ENCODE measurements around the gene OLIG2. TPM values are rescaled to one million over a fixed set of nuclear protein-coding genes. Genes with fewer than 3 reads are reported as not detected.
A peak's percentile ranks its signal among the peaks of the same experiment; 100 is the strongest.

OLIG2 gene
- total RNA-seq, 1 donor from 2014 or later, result not detected

DNA sequence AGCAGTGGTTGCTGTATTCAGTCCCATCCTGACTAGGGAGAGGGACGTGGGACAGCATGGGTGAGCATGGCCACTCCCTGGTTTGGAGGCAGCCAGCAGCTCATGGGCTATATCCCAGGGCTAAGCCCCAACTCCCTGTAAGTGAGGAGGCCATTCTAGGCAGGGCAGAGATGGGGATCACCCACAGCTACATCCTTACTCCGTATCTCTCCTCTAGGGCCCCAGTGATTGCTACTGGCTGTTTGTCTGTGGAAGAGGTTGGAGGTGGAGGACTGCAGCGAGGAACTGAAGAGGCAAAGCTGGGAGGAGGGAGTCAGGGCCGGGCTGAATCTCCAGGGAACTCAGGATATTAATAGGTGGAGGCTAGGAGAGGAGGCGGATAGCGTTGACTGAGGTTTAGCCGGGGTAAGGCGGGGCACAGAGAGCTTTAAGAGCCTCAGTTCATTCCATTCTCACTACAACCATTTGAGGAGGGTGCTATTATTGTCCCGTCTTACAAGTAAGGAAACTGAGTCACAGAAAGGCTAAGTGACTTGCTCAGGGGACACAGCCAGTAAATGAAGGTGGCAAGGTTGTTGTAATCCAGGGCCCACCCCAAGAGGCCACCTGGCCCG, 6.8 kb downstream of the OLIG2 start:
- no peak for DNase-seq (ENCODE audit: low spot score)

DNA sequence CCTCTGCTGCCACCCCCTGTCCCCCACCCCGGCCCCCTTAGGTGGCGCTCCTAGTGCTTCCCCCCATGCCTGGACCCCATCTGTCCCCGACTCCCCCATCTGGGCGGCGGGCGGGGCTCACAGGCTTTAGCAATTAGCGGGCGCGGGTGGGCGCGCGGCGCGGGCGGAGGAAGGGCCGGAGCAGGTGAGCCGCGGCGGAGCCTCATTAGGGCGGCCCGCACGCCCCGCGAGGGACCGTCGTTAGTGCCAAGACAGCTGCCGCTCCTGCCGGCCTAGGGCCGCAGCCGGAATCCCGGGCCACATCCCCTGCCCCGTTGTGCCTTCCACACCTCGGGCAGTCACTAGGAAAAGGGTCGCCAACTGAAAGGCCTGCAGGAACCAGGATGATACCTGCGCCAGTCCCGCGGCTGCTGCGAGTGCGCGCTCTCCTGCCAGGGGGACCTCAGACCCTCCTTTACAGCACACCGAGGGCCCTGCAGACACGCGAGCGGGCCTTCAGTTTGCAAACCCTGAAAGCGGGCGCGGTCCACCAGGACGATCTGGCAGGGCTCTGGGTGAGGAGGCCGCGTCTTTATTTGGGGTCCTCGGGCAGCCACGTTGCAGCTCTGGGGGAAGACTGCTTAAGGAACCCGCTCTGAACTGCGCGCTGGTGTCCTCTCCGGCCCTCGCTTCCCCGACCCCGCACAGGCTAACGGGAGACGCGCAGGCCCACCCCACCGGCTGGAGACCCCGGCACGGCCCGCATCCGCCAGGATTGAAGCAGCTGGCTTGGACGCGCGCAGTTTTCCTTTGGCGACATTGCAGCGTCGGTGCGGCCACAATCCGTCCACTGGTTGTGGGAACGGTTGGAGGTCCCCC, 7.6 kb downstream of the OLIG2 start:
- DNase-seq (ENCODE audit: low spot score), result no peak

- no peak for DNase-seq (ENCODE audit: low spot score)
Measured at GRCh38 chr21:33033961-33034413, 8.3 kb downstream of the OLIG2 start.

DNA sequence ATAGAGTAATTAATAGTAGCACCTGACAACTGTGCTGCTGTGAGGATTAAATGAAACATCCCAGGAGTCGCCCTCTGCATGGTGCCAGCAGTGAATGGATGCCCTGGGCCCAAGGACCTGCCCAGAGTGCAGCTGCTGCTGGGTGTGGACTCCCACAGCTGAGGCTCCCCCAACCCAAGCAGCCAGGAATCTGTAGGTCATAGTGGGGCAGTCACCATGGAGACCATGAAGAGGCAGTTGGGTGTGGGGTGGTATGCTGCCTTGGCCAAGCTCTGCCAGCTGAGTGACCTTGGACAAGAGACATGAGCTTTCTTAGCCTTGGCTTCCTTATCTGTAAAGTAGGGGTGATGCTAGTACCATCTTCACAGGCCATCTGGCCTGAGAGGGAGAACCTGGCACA, 9.4 kb downstream of the OLIG2 start:
- DNase-seq (ENCODE audit: low spot score), result no peak

DNA sequence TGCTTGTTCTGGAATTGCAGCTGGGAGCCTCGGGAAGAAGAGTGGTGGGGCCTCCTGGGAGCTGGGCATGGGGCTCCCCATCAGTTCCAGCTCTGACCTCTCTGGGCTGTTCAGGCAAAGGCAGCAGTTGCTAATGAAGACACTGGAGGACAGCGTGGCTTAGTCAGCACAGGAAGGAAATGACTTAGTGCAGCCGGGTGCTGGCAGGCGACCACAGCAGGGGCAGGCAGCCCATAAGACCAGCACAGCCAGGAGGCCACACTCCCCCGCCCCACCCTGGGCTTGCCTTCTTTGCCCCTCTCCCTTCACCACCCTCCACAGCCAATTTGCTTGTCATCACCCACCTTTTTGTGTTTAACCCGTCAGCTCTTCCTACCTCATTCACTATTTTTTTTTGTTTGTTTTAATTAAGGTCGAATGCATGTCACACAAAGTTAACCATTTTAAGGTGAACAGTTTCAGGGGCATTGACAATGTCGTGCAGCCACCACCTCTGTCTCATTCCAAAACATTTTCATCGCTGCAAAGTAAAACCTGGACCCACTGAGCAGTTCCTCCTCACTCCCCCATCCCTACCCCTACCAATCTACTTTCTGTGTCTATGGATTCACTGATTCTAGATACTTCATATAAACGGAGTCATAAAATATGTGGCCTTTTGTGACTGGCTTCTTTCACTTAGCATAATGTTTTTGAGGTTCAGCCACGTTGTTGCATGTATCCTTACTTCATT, 10.9 kb downstream of the OLIG2 start:
- peak; percentile 19 for DNase-seq (ENCODE audit: low spot score)

DNA sequence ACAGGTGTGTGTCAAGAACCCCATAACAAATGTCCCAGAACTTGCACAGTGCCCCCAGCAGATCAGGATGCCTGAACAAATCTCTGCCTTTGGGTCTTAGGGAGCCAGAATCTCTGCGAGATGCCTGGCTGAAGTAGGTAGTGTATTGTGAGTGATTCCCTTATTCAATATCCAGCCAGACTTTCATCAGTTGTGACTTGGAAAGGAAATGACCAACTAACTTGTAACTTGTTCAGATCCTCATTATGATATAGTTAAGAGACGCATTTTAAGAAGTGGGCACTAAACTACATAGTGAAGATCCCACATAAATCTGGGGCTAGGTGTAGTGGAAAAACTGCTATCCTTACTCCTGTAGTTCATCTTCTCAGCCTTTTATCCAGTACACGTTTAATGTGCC, 11.8 kb downstream of the OLIG2 start:
- DNase-seq (ENCODE audit: low spot score), result no peak

DNA sequence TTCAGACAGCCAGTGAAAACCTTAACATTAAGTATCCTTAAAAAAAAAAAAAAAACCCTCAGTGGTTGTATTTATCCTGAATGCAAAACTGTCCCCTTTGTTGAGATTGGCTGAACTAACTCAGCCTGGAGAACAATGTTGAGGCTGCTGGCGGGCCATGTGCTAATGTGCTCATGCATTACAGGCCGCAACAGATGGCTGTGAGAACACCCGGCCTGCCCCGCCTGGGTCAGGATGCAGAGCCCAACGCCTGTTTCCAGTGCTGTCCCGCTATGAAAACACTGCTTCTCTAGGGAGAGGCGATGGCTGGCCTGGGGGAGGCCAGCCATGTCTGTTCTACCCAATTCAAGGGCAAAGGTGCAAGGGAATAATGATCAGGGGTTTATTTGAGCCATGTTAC, 13.8 kb downstream of the OLIG2 start:
- DNase-seq (ENCODE audit: low spot score), result no peak

DNA sequence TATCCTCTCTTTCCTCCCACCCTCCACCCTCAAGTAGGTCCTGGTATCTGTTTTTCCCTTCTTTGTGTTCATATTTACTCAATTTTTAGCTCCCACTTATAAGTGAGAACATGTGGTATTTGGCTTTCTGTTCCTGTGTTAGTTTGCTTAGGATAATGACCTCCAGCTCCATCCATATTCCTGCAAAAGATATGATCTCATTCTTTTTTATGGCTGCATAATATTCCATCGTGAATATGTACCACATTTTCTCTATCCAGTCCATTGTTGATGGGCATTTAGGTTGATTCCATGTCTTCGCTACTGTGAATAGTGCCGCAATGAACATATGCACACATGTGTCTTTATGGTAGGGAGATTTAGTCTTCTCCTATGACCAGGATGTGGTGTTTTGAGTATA, 14.5 kb downstream of the OLIG2 start:
- DNase-seq (ENCODE audit: low spot score), result no peak

DNA sequence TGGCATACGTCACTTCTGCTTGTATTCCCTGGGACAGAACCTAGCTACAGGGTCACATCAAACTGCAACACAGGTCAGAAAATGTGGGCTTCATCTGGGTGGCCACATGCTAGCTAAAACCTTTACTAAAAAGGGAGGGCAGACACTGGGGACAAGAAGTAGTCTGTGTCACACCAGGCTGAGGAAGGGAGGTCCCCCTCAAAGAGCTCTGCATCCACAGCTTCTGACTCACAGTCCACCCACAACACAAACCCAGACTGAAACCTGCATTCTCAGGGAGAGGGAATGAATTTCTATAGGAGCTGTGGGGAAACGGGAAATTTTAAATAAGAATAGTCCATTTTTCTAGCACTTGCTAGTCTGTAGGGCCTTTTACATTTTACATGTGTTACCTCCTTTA, 16.2 kb downstream of the OLIG2 start:
- DNase-seq (ENCODE audit: low spot score), result no peak

GRCh38 chr21:33042812-33043211, 17.1 kb downstream of the OLIG2 start:
- no peak for DNase-seq (ENCODE audit: low spot score)

GRCh38 chr21:33046455-33046854, 20.7 kb downstream of the OLIG2 start:
- DNase-seq (ENCODE audit: low spot score), result no peak

DNA sequence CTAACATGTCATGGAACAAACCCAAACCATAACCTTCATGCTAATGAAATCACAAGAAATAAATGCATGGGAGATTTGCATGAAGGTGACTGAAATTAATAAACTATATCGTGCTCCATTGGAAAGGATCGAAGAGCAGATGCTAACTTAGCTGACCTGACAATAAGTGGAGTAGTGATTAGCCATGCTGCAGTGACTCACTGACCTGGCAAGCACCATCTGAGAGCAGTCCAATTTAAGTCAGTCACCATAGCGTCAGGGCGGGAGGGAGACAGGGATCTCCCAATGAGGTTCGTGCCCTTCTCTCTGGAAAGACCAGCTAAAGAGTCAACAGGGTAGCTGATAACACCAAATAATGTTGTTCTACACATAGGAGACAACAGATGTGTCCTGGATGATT, 21.5 kb downstream of the OLIG2 start:
- DNase-seq (ENCODE audit: low spot score), result no peak

DNA sequence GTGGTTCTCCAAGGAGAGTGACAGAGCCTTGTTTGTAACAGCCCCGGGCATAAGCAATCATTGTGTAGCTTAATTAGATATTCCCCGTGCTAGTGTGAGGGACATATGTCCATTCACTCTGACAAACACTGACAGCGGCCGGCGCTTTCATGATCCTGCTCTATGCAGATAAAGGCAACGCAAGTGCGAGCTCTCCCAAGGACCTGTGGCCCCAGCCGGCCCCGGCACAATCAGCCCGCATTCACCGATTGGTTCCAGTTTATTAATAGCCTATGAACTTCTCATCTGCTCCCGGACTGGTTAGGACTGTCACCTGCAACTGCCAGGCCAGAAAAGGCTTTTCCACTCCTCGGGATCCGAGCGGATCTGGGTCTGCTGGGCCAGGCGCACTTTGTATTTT, 26.2 kb downstream of the OLIG2 start:
- no peak for DNase-seq (ENCODE audit: low spot score)

DNA sequence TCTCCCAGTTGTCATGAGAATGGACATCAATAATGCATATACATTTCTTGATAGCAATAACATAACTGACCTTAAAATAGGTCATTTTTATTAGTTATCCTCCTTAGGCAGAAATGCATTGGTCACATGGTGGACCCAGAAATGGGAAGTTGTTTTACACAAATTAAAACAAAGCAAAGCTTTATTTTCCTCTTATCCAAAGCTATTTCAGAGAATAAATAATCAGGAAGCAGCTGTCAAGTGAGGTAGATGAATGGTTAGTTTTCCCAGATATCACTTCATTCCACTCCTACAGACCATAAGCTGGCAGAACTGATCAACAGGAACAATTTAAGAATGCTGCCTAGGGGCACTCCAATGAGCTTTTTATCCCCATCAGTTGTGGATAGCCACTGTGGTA, 28.2 kb downstream of the OLIG2 start:
- no peak for DNase-seq (ENCODE audit: low spot score)

- no peak for DNase-seq (ENCODE audit: low spot score)
Measured at GRCh38 chr21:33055991-33056390, 30.3 kb downstream of the OLIG2 start.

- no peak for DNase-seq (ENCODE audit: low spot score)
Measured at GRCh38 chr21:33057385-33057940, 31.7 kb downstream of the OLIG2 start.

DNA sequence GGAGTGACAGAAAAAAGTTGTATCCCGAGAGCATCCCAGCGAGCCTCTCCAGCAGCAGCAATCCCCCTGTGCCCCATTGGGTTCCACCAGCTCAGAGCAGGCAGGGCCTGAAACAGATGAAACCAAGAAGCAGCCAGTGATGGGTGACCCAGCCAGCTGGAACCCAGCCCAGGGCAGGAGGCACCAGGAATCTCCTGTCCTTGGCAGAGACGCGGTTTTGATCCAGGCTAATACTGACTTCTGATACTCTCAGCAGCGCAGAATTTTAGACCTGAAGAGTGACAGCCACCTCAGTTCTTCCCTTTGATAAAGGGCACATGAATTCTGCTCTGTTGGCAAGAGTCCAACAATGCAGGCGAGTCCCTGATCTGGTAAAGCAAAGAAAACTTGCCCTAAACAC, 32.8 kb downstream of the OLIG2 start:
- DNase-seq (ENCODE audit: low spot score), result no peak

DNA sequence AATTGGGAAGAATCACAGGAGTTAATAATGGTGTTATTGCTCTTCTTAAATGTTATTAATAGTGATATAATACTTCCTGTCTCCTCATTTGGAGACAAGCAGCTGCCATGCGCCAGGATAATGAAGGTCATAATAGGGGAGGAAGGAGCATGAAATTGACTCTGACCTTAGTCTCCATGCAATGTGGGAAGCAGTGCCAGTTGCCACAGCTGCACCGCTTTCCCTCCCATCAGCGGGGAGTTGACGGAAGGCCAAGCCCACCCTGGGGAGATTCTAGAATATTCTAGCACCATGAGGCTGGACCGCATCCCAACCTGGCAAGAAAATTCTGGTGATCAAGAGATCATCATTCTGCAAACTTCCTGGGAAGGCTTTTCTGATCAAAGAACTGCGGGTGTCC, 33.2 kb downstream of the OLIG2 start:
- no peak for DNase-seq (ENCODE audit: low spot score)

DNA sequence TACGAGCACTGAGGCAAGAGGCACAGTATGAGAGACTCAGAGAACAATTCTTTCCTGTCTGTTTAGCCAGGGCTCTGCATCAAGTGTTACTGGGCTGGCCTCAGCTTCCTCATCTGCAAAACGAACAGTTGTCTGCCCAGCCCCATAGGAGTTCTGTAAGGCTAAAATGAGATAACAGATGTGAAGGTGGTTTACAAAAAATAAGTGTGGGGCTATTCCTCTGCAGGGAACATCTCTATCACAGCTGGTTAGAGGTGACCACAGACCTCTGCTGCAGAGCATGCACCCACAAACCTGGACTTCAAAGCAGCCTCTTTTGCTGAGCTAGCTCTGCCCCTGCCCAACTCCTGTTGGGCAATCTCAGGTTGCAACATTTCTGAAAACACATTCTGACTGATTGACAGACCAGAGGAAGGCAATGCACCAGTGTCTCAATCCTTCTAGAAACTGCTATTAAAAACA, 33.7 kb downstream of the OLIG2 start:
- DNase-seq (ENCODE audit: low spot score), result no peak

DNA sequence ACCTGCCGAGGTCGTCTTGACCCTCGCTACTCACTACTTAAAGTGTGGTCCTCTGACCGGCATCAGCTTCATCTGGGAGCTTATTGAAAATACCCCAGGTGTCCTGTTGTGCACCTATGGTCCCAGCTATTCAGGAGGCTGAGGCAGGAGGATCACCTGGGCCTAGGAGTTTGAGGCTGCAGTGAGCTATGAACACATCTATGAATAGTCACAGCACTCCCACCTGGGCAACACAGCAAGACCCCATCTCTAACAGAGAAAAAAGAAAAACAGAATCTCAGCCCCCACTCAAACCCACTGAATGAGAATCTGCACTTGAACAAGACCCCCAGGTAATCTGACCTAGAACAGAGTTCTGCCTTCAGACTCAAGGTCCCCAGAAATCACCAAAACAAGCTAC, 35.5 kb downstream of the OLIG2 start:
- DNase-seq (ENCODE audit: low spot score), result no peak

- no peak for DNase-seq (ENCODE audit: low spot score)
Measured at GRCh38 chr21:33063375-33063883, 37.7 kb downstream of the OLIG2 start.
